Body of pancreas (tissue), 4 donors: Measurements from ENCODE around the gene MUC20. TPM values are rescaled to one million over a fixed set of nuclear protein-coding genes. Genes with fewer than 3 reads are reported as not detected.
"Not testable (repeated sequence)": the region's sequence is repeated elsewhere in the genome, so short reads cannot be mapped to it uniquely, and the experiment has no call there.

Experiments
- ATAC-seq: fragments of 150-250 bp; one replicate; pipeline ENCODE4 v1.9.1; 2016
- DNase-seq, 4 donors: peaks; one replicate each; pipeline ENCODE4 v3.0.0-alpha.2; 2019
- H3K27ac ChIP-seq, 4 donors: fragments of 200-600 bp; sonication (generic); 1 replicate in 3 of 4; 2 replicates in 1 of 4; pipeline versions ENCODE4 v1.5.1 to v1.6.1; 2016 to 2019; ENCODE audit warnings: mild to moderate bottlenecking in 1 of 4, mixed read lengths in 1 of 4, moderate library complexity in 1 of 4
- H3K27me3 ChIP-seq, 2 donors: fragments of 200-600 bp; sonication (generic); one replicate each; pipeline ENCODE4 v1.6.0; 2016; ENCODE audit warnings: mild to moderate bottlenecking in 1 of 2
- H3K36me3 ChIP-seq, 2 donors: fragments of 200-600 bp; sonication (generic); replicated peaks in 1 of 2; 2 replicates each; pipeline ENCODE4 v1.5.1; 2016; ENCODE audit warnings: low read depth in 2 of 2; ENCODE audit not compliant: insufficient read depth in 1 of 2
- H3K4me1 ChIP-seq: fragments of 200-600 bp; sonication (generic); one replicate; pipeline ENCODE4 v1.6.0; 2016
- H3K4me3 ChIP-seq, 2 donors: fragments of 200-600 bp; sonication (generic); 1 replicate in 1 of 2; 2 replicates in 1 of 2; pipeline ENCODE4 v1.5.1; 2016 to 2019
- H3K9me3 ChIP-seq, 3 donors: fragments of 200-600 bp; sonication (generic); 1 replicate in 2 of 3; 2 replicates in 1 of 3; pipeline ENCODE4 v1.5.1; 2016
- CTCF ChIP-seq, 7 experiments: fragments of 450-650 bp in 4 of 7; fragments of 200-600 bp in 3 of 7; sonication (generic) in 3 of 7; IDR thresholded peaks; one replicate each; pipeline ENCODE4 v1.5.1; 2016 to 2019; ENCODE audit warnings: antibody characterized with exemption in 7 of 7
- POLR2A ChIP-seq, 3 donors: fragments of 450-650 bp; IDR thresholded peaks; one replicate each; pipeline ENCODE4 v1.6.1; 2016; ENCODE audit warnings: antibody characterized with exemption in 3 of 3, mild to moderate bottlenecking in 2 of 3
- WGBS, 2 donors: methylation state at CpG; one replicate each; pipeline ENCODE4 v1.1.5; 2017; 5-methylcytosine and 5-hydroxymethylcytosine counted together
- intact Hi-C: fragments of 100-400 bp; cut with DNase I; formaldehyde crosslinking; loops from one replicate; pipeline ENCODE4 v1.15.1; 2023
- total RNA-seq, 2 donors: library from RNA; depleted of rRNA; stranded (reverse); fragments of >200 nt; gene quantifications; one replicate each; pipeline ENCODE4 v1.1.0, GENCODE V29; 2016

MUC20 gene
- total RNA-seq, 2 donors from 2014 or later = 11.2 to 21.8 TPM

GRCh38 chr3:195692354-195692685 is 28.5 kb upstream of the MUC20 start:
- no peaks in the 10 kb centered on the region for H3K27me3 ChIP-seq
- no peak for TF ChIP-seq CTCF (IDR thresholded peaks at IDR 0.05)
- no peak for TF ChIP-seq POLR2A (IDR thresholded peaks at IDR 0.05)
- H3K27ac ChIP-seq = no peak overlapping the region
- intact Hi-C loops = no loop called here
- DNase-seq = no peak
- H3K4me1 ChIP-seq = no peaks in the 10 kb centered on the region
- WGBS, 2 donors = 78 to 84% methylated on average over 5 of the region's 5 CpGs
- no peak for ATAC-seq
- peaks cover 0 to 30% of the 10 kb centered on the region in 2 donors for H3K36me3 ChIP-seq
- no peaks in the 10 kb centered on the region for H3K9me3 ChIP-seq
- no peak overlapping the region for H3K4me3 ChIP-seq

- ATAC-seq = no peak
- DNase-seq = no peak
- TF ChIP-seq POLR2A (IDR thresholded peaks at IDR 0.05) = no peak
- TF ChIP-seq CTCF (IDR thresholded peaks at IDR 0.05) = no peak
- Histone ChIP-seq H3K36me3 (peaks cover 0 to 28% of the 10 kb centered on the region in 2 donors), H3K27me3 (no peaks in the 10 kb centered on the region), H3K4me3 (no peak overlapping the region), H3K27ac (no peak overlapping the region), H3K4me1 (no peaks in the 10 kb centered on the region), H3K9me3 (no peaks in the 10 kb centered on the region)
- intact Hi-C loops = no loop called here
- 85 to 91% methylated on average over 5 of the region's 5 CpGs for WGBS, 2 donors
These were observed 27.9 kb upstream of the MUC20 start for GRCh38 chr3:195692781-195693427.

- no peaks in the 10 kb centered on the region for H3K27me3 ChIP-seq
- no peak overlapping the region for H3K27ac ChIP-seq
- no peak overlapping the region for H3K4me3 ChIP-seq
- TF ChIP-seq POLR2A (IDR thresholded peaks at IDR 0.05) (no peak), CTCF (IDR thresholded peaks at IDR 0.05) (no peak)
- ATAC-seq = no peak
- no peak for DNase-seq
- H3K36me3 ChIP-seq = peaks cover 0 to 28% of the 10 kb centered on the region in 2 donors
- intact Hi-C loops = no loop called here
- no peaks in the 10 kb centered on the region for H3K4me1 ChIP-seq
- no peaks in the 10 kb centered on the region for H3K9me3 ChIP-seq
- WGBS, 2 donors = 87 to 94% methylated on average over 13 of the region's 13 CpGs
These were observed 27.2 kb upstream of the MUC20 start for GRCh38 chr3:195693428-195694216.

- H3K4me1 ChIP-seq, DNase-seq, H3K27me3 ChIP-seq, H3K27ac ChIP-seq, H3K9me3 ChIP-seq, ATAC-seq, H3K4me3 ChIP-seq, intact Hi-C loops: not testable (repeated sequence)
- WGBS, 2 donors = 78 to 94% methylated on average over 8 of the region's 8 CpGs
- H3K36me3 ChIP-seq = peaks cover 0 to 23% of the 10 kb centered on the region in 2 donors
These were observed 26.3 kb upstream of the MUC20 start for GRCh38 chr3:195694217-195695076.
